GM21526 (cell line): Measurements from ENCODE around the gene HPSE2.

Source experiments
- ATAC-seq: cut with Tn5 transposase; IDR thresholded peaks from one replicate; pipeline ENCODE4 v1.9.1; 2021; ENCODE audit warnings: moderate library complexity; ENCODE audit not compliant: unreplicated experiment, low FRiP score

HPSE2 gene

GRCh38 chr10:98449287-98449686 lies 786.4 kb downstream of the HPSE2 start:
- ATAC-seq: no peak

GRCh38 chr10:98446661-98447221 lies 788.9 kb downstream of the HPSE2 start, which contains the start of gene HPS1:
TSS of gene HPS1 (minus strand) at chr10:98446935. CDS start at chr10:98443240, 3,695 bp downstream.
- peak; percentile 88 for ATAC-seq

GRCh38 chr10:98446151-98446660 lies 789.4 kb downstream of the HPSE2 start:
- peak; percentile 46 for ATAC-seq

GRCh38 chr10:98445200-98445812 lies 790.3 kb downstream of the HPSE2 start:
- ATAC-seq: no peak

GRCh38 chr10:98444314-98445006 lies 791.2 kb downstream of the HPSE2 start:
- no peak for ATAC-seq

GRCh38 chr10:98438715-98439114 lies 796.9 kb downstream of the HPSE2 start:
- ATAC-seq: no peak

GRCh38 chr10:98436704-98437103 lies 798.9 kb downstream of the HPSE2 start:
- no peak for ATAC-seq

GRCh38 chr10:98435178-98435577 lies 800.5 kb downstream of the HPSE2 start:
- no peak for ATAC-seq

- ATAC-seq: no peak
These were observed 801.5 kb downstream of the HPSE2 start for GRCh38 chr10:98433881-98434732.

- no peak for ATAC-seq
These were observed 802.3 kb downstream of the HPSE2 start for GRCh38 chr10:98433371-98433770.

GRCh38 chr10:98432330-98432729 lies 803.3 kb downstream of the HPSE2 start:
- no peak for ATAC-seq

- no peak for ATAC-seq
These were observed 804.6 kb downstream of the HPSE2 start for GRCh38 chr10:98431016-98431415.

GRCh38 chr10:98430427-98430826 lies 805.2 kb downstream of the HPSE2 start:
- ATAC-seq: no peak

GRCh38 chr10:98429320-98430072 lies 806.2 kb downstream of the HPSE2 start:
- ATAC-seq: no peak

- no peak for ATAC-seq
These were observed 808.6 kb downstream of the HPSE2 start for GRCh38 chr10:98427011-98427515.

GRCh38 chr10:98425511-98426352 lies 809.9 kb downstream of the HPSE2 start:
- peak; percentile 62 for ATAC-seq

- ATAC-seq: no peak
These were observed 811.1 kb downstream of the HPSE2 start for GRCh38 chr10:98424295-98425254.

- ATAC-seq: no peak
These were observed 811.9 kb downstream of the HPSE2 start for GRCh38 chr10:98423691-98424120.
